Measurements from ENCODE around the gene LSS. TPM values are rescaled to one million over a fixed set of nuclear protein-coding genes. Genes with fewer than 3 reads are reported as not detected.

LSS gene
- total and polyA plus RNA-seq, 8 donors, result 16.1 to 34.1 (median 25.2) TPM

DNA sequence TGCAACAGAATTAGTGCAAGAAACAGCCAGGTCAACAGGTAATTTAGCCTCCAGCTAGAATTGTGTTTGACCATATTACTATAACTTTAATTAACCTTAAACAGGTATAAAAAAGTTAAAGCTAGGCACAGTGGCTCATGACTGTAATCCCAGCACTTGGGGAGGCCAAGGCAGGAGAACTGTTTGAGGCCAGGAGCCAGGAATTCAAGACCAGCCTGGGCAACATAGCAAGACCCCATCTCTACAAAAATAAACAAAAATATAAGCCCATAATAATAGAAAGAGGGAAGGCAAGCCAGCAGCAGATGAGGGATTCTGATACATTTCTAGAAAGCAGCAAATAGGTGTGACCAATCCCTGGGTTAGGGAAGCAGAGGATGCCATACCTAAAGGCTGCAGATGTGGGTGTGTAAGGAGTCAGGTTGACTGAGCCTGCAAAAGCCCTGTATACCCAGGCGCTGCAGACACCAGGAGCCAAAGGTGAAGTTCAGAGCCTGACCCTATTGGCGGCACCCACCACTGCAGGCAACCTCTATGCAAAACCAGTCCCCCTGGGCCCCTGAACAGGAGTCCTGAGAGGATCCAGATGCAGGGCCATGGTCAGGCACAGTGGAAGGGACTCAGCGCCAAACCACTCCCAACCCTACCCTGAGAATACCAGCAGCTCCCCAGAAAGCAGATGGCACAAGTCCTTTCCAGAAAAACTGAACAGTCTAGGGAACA is 19.3 kb upstream of the LSS start:
- TF ChIP-seq, protein P1, sequence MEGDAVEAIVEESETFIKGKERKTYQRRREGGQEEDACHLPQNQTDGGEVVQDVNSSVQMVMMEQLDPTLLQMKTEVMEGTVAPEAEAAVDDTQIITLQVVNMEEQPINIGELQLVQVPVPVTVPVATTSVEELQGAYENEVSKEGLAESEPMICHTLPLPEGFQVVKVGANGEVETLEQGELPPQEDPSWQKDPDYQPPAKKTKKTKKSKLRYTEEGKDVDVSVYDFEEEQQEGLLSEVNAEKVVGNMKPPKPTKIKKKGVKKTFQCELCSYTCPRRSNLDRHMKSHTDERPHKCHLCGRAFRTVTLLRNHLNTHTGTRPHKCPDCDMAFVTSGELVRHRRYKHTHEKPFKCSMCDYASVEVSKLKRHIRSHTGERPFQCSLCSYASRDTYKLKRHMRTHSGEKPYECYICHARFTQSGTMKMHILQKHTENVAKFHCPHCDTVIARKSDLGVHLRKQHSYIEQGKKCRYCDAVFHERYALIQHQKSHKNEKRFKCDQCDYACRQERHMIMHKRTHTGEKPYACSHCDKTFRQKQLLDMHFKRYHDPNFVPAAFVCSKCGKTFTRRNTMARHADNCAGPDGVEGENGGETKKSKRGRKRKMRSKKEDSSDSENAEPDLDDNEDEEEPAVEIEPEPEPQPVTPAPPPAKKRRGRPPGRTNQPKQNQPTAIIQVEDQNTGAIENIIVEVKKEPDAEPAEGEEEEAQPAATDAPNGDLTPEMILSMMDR (IDR thresholded peaks at IDR 0.05), result no peak
- Histone ChIP-seq H3K9me3 (no peaks in the 10 kb centered on the region), H3K27ac (no peak overlapping the region), H3K4me3 (no peak overlapping the region), H3K27me3 (no peaks in the 10 kb centered on the region), H3K36me3 (peaks cover 0 to 78% (median 21%) of the 10 kb centered on the region in 3 donors), H3K4me1 (no peaks in the 10 kb centered on the region)
- WGBS, 2 donors, result 99 to 100% methylated on average over 3 of the region's 3 CpGs
- intact Hi-C loops (cut with DNase I), result no loop called here
- FAIRE-seq, result no peak
- ATAC-seq, result no peak
- no peak for DNase-seq

DNA sequence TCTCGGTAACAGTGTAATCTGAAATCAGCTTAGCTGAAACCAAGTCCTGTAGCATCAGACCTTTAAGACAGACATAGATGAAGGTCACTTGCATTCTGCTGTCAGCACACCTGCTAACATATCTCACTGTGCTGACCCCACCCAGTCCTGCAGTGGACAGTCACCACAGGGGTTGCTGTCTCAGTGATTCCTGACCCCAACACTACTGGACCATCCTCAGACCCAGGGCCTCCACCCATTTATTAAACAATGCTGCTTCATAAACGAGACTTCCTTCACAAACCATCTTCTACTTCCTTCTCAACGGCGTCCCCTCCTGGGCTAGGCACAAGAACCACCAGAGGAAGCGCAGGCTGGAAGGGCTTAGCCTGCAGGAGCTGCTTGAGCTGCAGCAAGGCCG is 17.8 kb upstream of the LSS start:
- Histone ChIP-seq H3K9me3 (no peaks in the 10 kb centered on the region), H3K4me1 (no peaks in the 10 kb centered on the region), H3K36me3 (peaks cover 0 to 78% (median 21%) of the 10 kb centered on the region in 3 donors), H3K4me3 (no peak overlapping the region), H3K27me3 (no peaks in the 10 kb centered on the region), H3K27ac (no peak overlapping the region)
- intact Hi-C loops (cut with DNase I), result no loop called here
- FAIRE-seq, result no peak
- no peak for ATAC-seq
- DNase-seq, result no peak
- TF ChIP-seq, protein P1 (IDR thresholded peaks at IDR 0.05), result no peak
- 82 to 85% methylated on average over 6 of the region's 6 CpGs for WGBS, 2 donors

DNA sequence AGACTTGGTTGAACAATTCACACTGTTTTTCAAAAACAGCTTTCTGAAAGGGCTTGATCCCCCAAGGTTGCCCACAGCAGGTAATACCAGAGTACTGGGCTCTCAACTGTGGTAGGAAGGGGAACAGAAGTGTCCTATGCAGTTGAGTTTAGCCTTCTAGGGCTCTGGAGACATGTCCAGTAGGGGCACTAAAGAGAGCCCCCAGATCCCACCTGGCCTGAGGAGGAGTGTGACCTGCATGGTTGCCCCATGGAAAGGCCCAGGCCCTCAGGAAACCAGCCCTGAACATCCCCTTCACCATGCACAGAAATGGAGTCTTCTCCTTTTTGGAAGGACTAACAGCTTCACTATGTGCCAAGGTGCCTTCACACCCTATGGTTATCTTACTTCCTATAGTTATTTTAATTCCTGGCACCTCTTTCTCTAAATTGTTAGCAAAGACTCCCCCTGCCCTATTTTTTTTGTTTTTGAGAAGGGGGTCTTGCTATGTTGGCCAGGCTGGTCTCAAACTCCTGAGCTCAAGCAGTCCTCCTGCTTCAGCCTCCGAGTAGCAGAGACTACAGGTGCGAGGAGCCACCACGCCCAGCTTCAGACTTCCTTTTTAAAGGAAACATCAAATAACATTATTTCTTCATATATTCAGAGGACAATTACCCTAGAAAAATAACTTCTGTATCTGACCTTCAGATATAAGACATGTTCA is 16.8 kb upstream of the LSS start:
- Histone ChIP-seq H3K4me3 (no peak overlapping the region), H3K9me3 (no peaks in the 10 kb centered on the region), H3K36me3 (peaks cover 0 to 71% (median 15%) of the 10 kb centered on the region in 3 donors), H3K4me1 (no peaks in the 10 kb centered on the region), H3K27ac (no peak overlapping the region), H3K27me3 (no peaks in the 10 kb centered on the region)
- intact Hi-C loops (cut with DNase I), result no loop called here
- TF ChIP-seq, protein P1 (IDR thresholded peaks at IDR 0.05), result no peak
- DNase-seq (no peak), ATAC-seq (no peak), FAIRE-seq (no peak)
- 85 to 95% methylated on average over 3 of the region's 3 CpGs for WGBS, 2 donors

DNA sequence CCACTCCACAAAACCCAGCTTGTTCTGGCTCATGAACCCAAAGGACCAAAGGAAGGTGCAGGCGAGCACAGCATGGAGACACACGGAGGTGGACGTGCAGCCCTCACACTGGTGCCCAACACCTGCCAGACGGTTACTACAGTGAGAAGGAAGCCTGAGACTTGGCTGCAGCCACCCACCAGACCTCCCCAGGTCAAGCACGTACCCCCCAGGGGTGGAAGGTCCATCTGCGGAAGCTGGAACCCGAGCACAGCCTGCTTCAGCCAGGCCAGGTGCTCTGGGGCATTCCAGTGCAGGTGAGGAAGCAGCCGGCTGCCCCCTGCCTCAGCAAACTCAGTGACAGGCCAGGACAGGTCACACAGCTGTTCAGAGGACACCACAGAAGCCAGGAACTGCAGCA is 16.0 kb upstream of the LSS start:
- Histone ChIP-seq H3K36me3 (peaks cover 0 to 71% (median 19%) of the 10 kb centered on the region in 3 donors), H3K27me3 (no peaks in the 10 kb centered on the region), H3K4me1 (no peaks in the 10 kb centered on the region), H3K4me3 (no peak overlapping the region), H3K9me3 (no peaks in the 10 kb centered on the region), H3K27ac (no peak overlapping the region)
- intact Hi-C loops (cut with DNase I), result no loop called here
- FAIRE-seq (no peak), DNase-seq (no peak), ATAC-seq (no peak)
- WGBS, 2 donors, result 91 to 92% methylated on average over 8 of the region's 8 CpGs
- TF ChIP-seq, protein P1 (IDR thresholded peaks at IDR 0.05), result no peak

DNA sequence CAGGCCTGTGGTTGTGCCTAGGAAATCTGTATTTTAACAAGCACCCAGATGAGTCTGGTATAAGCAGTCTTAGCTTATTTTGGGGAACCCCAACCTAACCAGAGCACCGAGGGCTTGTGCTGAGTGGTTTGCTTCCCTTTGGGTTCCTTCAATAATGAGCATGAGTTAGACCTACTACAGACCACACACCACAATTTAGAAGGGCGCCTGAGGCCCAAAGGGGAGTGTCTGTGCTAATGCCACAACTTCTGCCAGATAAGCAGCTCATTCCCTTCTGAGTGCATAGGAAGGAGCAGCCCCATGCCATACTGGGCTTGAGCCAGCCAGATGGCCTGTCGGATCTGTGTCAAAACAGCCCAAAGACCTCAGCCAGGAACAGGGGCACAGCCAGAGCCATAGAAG is 15.4 kb upstream of the LSS start:
- ATAC-seq, result no peak
- TF ChIP-seq, protein P1 (IDR thresholded peaks at IDR 0.05), result no peak
- H3K36me3 ChIP-seq, result peaks cover 0 to 72% (median 19%) of the 10 kb centered on the region in 3 donors
- no peaks in the 10 kb centered on the region for H3K27me3 ChIP-seq
- intact Hi-C loops (cut with DNase I), result no loop called here
- WGBS, 2 donors, result 95 to 96% methylated on average over 3 of the region's 3 CpGs
- no peak for DNase-seq
- H3K27ac ChIP-seq, result no peak overlapping the region
- no peaks in the 10 kb centered on the region for H3K9me3 ChIP-seq
- no peak for FAIRE-seq
- no peak overlapping the region for H3K4me3 ChIP-seq
- no peaks in the 10 kb centered on the region for H3K4me1 ChIP-seq

Data from pancreas (tissue), 10 donors.